Stimulated activated CD4-positive, alpha-beta T cell treated with anti-CD3 and anti-CD28 coated beads, Interleukin-4, amount 100 ng/mL, for 4 hours (primary cell): ENCODE measurements around the gene GPHN.

Source experiments
- DNase-seq, 2 experiments: peaks; one replicate each; pipeline ENCODE4 v3.0.0-alpha.2; 2020

Gene GPHN

DNA sequence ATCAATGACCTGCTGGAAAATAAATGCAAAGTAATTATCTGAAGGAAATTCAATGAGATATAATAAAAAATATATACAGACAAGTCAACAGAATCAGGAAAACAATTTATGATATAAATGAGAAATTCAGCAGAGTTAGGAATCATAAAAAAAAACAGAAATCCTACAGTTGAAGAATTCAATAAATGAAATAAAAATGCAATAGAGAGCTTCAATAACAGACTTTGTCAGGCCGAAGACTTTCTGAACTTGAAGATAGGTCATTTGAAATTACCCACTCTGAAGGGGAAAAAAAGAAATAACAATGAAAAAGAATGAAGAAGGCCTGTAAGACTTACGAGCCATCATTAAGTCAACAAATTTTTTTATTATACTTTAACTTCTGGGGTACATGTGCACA lies 665.8 kb downstream of the GPHN start:
- no peak for DNase-seq

DNA sequence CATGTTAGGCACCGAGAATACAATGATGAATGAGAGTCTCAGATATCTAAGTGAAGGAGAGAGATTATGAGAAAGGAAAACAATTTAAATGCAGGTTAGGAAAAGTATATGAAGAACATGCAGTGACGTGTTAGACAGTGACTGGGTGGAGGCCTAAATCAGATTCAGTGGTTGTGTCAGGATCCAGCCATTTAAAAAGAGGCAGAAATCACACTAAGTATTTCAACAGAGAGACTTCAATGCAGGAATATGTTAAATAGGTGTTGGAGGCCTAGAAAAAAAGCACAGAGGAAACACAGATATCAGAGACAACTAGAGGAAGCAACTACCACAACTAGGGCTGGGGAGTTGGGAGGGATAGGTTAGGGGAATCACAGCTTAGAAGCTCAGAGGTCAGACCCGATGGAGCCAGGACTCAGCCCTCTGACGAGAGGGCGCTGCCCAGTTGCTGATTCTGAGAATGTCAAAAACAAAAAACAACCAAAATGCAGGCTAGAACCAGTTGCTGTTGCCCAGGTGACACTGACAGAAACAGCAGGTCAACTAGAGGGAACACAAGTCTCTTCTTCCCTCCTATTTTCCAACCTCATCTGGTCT lies 678.3 kb downstream of the GPHN start:
- DNase-seq, result no peak

DNA sequence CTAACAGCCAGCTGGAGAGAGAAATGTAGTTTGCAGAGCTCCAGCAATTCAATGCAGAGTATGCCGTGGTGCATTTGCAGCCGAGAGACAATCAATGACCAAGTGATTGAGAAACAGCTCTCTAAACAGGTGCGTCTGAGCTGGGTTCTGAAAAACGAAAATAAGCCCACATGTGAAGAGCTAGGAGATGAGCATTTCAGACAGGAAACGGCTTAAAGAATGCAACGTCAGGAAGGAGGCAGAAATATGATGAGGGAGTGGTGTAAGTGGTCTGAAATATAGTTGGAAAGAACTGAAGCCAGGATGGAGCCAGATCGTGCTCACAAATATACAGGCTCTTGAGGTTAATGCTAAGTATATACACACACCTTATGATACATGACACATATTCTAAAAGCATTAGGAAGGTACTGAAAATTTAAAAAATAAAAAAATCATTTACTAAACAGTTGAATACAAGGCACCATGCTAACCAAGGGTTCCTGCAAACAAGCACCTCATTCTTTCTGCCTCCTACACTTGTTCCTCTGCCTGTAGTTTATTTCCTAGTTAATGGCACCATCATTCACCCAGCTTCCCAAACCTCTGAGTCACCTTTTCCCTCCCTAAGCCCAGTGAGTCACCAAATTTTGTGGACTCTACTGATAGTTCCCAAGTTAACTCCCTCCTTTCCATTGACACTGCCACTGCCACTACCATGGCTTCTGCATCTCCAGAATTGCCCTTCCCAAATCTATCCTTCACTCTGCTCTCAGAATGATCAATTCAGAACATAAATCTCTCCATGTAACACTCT lies 679.0 kb downstream of the GPHN start:
- DNase-seq, result no peak

DNA sequence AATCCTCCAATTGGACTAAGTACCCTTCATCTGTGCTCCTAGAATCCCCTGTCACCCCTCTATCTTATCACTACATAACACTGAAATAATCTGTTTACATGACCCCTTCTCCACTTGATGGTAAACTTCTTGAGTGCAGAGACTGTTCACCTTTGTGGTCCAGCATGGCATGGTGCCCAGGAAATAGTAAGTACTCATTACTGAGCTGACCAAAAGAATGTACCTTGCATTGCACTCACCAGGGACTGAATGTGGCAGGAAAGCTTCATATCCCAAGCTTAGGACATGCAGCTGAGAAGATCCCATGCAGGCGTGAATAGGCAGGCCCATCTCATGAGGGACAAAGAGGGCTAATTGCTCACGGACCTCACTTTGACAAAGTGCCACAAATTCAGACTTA lies 679.9 kb downstream of the GPHN start:
- no peak for DNase-seq

DNA sequence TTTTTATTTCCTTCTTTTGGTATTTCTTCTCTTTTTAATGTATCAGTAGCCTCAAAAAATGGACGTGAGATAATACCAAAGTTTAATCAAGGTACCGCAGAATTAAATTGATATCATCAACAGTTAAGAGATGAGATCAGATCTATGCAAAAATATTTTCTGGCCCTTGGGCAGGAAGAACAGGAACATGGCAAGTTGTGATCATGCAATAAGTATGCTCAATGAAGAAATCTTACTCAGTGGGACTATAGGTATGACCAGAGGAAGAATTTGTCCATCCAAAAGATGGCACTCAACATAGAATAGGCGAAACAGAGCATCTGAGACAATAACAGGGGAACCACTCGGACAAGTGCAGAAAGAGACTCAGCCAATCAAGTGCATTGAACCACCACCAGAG lies 680.4 kb downstream of the GPHN start:
- no peak for DNase-seq

DNA sequence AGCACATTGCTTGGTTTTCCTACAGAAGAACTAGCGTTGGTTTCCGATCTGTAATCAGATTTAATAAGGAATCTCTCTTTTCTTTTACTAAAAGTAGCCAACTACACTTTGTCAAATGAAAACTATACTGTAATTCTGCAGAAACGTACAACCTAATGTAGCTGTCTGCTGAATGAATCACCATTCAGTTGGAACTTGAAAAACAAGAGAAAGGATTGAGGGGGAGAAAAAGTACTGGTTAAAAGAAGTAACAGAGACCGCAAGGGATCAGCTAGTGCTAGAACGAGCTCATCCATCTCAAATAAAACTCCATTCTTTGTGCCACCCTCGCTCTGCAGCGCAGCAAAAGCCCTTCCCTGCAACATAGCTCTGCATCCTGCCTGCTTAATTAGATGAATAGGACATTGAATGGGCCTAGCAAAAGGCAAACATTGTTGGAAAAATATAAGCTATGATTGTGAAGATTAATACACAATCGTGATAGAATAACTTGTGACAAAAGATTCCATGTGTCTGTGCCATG lies 683.9 kb downstream of the GPHN start:
- no peak for DNase-seq

DNA sequence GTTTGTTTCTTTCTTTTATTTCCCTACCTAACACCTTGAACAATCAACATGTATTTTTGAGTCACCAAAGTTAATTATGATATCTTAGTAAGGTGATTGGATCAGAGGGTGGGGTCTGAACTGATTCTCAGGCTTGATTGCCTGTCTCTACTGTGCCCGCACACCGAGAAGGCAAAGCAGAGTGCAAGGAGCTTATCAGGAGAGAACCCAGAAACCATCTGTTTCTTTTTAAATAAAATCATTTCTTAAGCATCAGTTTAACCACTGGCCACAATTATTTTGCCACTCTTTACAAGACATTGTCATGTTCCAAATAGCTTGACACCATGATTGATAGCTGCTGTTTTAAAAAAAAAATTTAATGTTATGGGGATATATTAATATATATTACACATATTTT lies 684.4 kb downstream of the GPHN start:
- no peak for DNase-seq

DNA sequence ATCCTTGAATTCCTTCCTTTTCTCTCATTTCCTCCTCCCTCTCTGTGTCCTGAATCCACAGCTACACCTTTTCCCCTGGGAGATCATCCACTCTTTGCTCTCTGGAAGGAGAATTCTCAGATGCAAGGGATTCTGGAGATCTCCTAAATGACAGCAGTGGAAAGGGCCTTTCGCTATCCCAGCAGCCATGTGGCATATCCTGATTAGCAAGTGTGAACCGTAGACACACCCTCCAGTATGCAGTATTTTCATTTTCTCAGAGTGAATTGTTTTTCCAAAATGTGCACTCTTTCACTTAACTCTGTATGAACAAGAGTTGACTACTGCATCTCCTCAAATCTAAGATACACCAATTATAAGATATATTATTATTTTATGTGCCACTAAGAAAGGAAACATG lies 687.3 kb downstream of the GPHN start:
- no peak for DNase-seq

DNA sequence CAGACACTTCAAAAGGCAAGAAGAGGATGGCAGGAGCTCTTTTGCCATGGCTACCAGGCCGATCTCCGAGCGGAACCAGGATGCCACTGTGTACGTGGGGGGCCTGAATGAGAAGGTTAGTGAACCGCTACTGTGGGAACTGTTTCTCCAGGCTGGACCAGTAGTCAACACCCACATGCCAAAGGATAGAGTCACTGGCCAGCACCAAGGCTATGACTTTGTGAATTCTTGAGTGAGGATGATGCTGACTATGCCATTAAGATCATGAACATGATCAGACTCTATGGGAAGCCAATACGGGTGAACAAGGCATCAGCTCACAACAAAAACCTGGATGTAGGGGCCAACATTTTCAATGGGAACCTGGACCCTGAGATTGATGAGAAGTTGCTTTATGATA lies 691.1 kb downstream of the GPHN start:
- DNase-seq, result no peak

DNA sequence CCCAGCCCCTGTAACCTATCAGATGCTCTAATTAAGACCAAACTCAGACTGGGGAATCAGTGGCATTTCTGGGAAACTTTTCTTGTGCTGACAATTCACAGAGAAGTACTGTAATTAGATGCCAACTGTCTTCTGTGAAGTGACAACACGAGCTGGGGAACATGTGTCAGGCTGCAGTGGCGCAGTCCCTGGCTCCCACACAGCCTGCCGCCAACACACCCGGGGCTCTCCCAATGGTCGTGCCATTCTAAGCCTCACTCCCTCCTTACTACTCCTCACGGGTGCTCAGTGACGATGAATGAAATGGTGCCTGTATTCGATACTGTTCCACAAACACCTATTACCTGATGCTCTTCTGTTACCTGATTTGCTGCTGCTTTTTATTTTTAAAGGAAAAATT lies 699.9 kb downstream of the GPHN start:
- DNase-seq, result no peak

DNA sequence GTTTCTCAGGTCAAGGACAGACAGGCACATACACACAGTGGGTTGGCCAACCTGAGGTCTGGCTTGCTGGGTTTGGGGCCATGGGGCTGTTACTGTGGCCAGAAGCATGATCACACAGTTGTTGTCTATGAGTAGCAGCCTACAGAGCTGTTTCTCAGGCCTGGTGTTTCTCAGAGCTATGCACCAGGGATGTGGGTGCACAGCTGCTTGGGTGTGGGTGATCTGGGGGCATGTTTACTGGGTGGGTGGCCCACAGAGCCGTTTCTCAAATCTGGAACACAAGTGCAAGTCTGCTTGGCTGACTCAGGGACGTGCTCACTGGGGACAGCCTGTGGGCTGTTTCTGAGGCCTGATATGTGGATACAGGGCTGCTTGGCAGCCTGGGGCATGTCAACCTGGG lies 710.2 kb downstream of the GPHN start:
- DNase-seq, result no peak

DNA sequence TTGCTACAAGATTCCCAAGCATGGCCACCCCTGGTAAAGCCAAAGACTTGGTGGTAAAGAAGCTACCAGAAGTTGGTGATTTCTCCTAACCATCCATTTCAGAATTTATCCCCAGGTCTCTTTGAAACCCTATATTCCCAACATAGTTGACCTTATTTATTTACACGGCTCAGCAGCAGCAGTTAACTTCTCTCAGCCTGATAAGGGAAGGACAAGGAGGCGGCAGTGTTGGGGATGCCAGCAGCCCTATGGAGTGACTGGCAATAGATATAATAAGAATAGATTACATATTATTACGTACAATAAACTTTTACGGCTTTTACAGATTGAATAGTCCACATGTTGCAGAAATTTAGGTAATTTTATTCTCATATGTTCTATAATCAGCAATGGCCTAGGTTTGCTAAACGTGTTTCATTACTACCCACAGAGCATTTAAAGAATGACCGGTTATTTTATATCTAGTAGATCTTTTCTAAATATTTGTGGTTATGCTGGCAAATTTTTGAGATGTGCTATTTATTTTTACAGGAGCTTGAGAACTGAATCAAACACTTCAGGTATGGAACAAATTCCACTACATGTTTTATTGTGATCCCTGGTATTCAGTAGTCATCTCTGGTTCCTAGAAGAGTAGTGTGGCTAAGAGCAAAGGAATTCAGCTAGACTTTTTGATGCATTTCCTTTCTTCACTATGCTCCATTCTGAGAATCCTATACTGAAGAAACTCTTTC lies 713.5 kb downstream of the GPHN start:
- DNase-seq, result no peak

DNA sequence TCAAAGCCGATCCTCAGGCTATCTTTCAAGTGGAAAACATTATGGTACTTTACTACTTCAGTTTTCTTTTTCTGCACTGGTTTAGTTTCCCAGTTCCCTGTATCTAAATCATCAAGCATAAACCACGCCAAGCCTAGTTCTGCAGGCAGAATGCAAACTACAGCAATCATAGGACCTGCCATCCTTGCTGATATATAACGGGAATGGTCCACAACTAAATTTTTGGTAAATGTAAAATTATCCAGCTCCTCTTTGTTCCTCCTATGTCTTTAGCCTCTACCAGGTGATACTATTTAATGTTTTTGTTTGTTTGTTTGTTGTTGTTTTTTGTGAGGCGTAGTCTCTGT lies 714.0 kb downstream of the GPHN start:
- no peak for DNase-seq

DNA sequence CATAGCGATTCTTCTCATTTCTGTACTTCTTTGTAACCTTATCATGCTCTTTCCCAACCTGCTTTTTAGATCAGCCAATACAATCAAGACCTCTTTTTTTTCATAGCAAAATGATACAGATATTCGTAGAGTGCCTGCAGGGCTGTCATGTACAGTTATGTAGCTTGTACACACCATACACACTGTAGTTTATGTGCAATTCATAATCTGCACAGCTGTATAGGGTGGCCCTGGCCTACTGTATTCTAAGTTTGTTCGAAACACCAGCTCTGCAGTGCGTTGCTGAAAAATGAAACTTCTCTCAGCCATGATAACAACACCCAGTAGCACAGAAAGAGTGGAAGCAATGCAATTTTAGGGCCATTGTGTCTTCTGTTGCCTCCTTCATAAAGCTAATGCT lies 717.6 kb downstream of the GPHN start:
- DNase-seq, result no peak

DNA sequence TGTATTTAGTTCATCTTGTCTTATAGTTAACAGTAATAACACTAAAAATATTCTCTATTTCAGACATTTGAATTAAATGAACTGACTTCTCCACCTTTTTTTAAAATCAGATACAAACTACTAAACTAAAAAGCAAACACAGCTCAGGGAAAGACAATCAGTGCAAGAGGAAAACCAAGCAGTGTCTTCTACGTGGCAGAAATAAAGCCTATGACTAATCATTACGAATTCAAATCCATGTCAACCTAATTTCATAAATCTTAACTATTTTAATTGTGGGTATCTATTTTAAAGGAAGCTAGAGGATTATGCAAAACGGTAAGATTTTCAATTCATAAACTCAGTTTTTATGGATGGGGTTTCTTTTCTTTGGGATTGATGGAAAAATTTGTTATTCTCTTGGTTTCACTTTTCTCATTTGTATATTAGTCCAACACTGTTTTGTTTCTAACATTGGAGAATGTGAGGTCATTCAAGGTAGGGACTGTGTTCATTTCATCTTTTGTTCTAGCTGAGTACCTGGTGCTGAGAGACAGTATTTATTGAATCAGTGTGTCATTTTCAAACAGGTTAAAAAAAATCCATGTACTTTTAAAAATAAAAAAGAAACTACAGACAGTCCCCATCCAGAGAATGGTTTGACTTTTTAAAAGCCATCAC lies 720.5 kb downstream of the GPHN start:
- DNase-seq, result no peak
